Vagina (tissue), 2 donors: ENCODE measurements around the gene TANGO2. TPM values are rescaled to one million over a fixed set of nuclear protein-coding genes. Genes with fewer than 3 reads are reported as not detected.
A peak's percentile ranks its signal among the peaks of the same experiment; 100 is the strongest.

Experiments used
- DNase-seq, 2 donors: peaks; one replicate each; pipeline ENCODE4 v3.0.0-alpha.2; 2017; ENCODE audit errors: extremely low spot score in 2 of 2
- H3K27ac ChIP-seq: fragments of 200-600 bp; sonication (generic); one replicate; pipeline ENCODE4 v1.5.1; 2019
- H3K27me3 ChIP-seq: fragments of 200-600 bp; sonication (generic); one replicate; pipeline ENCODE4 v1.5.1; 2019
- H3K36me3 ChIP-seq, 2 donors: fragments of 200-600 bp; sonication (generic); one replicate each; pipeline ENCODE4 v1.5.1; 2017 to 2019
- H3K4me1 ChIP-seq: fragments of 200-600 bp; sonication (generic); one replicate; pipeline ENCODE4 v1.5.1; 2019
- H3K4me3 ChIP-seq, 2 donors: fragments of 200-600 bp; sonication (generic); 1 replicate in 1 of 2; 2 replicates in 1 of 2; pipeline ENCODE4 v1.5.1; 2016 to 2019
- H3K9me3 ChIP-seq: fragments of 200-600 bp; sonication (generic); one replicate; pipeline ENCODE4 v1.5.1; 2019
- POLR2A ChIP-seq, 2 donors: fragments of 450-650 bp; IDR thresholded peaks; one replicate each; pipeline ENCODE4 v1.6.1; 2017; ENCODE audit warnings: antibody characterized with exemption in 2 of 2, mild to moderate bottlenecking in 2 of 2, moderate library complexity in 2 of 2
- POLR2AphosphoS5 ChIP-seq, 2 donors: sonication (generic); formaldehyde crosslinking; IDR thresholded peaks; one replicate each; pipeline ENCODE4 v1.9.0; 2017; ENCODE audit warnings: antibody characterized with exemption in 2 of 2, mild to moderate bottlenecking in 2 of 2, low read depth in 1 of 2; ENCODE audit not compliant: insufficient read depth in 1 of 2
- intact Hi-C: fragments of 100-400 bp; cut with DNase I; formaldehyde crosslinking; loops from one replicate; pipeline ENCODE4 v1.15.1; 2023
- total RNA-seq: library from RNA; depleted of rRNA; stranded (reverse); fragments of >200 nt; gene quantifications from one replicate; pipeline ENCODE4 v1.2.3, GENCODE V29; 2016
- TF ChIP-seq, protein P1 (sequence below), 3 experiments: fragments of 450-650 bp in 2 of 3; fragments of 200-600 bp in 1 of 3; sonication (generic) in 1 of 3; IDR thresholded peaks; one replicate each; pipeline ENCODE4 v1.5.1; 2017 to 2019; ENCODE audit warnings: antibody characterized with exemption in 3 of 3, mild to moderate bottlenecking in 2 of 3, moderate library complexity in 2 of 3

The TANGO2 gene
- total RNA-seq, 1 donor from 2014 or later = 21.4 TPM

- no peaks in the 10 kb centered on the region for H3K36me3 ChIP-seq
- intact Hi-C loops = no loop called here
- DNase-seq = no peak
- no peaks in the 10 kb centered on the region for H3K4me1 ChIP-seq
- H3K27ac ChIP-seq = no peak overlapping the region
- H3K9me3 ChIP-seq = no peaks in the 10 kb centered on the region
- H3K27me3 ChIP-seq = no peaks in the 10 kb centered on the region
- TF ChIP-seq POLR2A (IDR thresholded peaks at IDR 0.05) (no peak), POLR2AphosphoS5 (IDR thresholded peaks at IDR 0.05; ENCODE audit: insufficient read depth in 1 of 2, low read depth in 1 of 2) (no peak)
- TF ChIP-seq, protein P1, sequence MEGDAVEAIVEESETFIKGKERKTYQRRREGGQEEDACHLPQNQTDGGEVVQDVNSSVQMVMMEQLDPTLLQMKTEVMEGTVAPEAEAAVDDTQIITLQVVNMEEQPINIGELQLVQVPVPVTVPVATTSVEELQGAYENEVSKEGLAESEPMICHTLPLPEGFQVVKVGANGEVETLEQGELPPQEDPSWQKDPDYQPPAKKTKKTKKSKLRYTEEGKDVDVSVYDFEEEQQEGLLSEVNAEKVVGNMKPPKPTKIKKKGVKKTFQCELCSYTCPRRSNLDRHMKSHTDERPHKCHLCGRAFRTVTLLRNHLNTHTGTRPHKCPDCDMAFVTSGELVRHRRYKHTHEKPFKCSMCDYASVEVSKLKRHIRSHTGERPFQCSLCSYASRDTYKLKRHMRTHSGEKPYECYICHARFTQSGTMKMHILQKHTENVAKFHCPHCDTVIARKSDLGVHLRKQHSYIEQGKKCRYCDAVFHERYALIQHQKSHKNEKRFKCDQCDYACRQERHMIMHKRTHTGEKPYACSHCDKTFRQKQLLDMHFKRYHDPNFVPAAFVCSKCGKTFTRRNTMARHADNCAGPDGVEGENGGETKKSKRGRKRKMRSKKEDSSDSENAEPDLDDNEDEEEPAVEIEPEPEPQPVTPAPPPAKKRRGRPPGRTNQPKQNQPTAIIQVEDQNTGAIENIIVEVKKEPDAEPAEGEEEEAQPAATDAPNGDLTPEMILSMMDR (IDR thresholded peaks at IDR 0.05) = no peak
- H3K4me3 ChIP-seq = no peak overlapping the region
Measured at GRCh38 chr22:20071524-20071972, 50.6 kb downstream of the TANGO2 start.

DNA sequence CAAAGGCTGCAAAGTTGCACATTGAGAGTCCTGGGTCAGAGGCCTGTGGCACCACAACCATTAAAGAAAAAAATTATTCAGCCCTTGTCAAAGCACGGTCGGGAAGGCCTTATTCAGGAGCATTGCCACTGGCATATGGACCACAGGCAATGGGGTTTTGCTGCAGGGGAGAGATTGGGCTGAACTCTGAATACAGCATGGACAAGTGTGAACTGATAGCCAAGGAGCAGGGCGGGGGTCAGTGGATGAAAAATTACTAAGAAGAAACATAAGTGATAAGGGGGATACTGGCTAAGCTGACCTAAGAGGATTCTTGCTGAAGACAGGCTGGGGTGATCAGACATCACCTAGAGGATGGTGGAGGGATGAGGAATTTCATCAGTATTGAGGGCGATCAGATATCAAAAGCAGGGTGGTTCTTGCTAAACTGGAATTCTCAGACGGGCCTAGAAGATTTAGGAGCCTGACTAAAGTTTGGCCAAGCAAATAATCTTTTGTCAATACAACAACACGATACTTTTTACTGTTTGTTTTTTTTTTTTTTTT is 55.8 kb downstream of the TANGO2 start:
- no peaks in the 10 kb centered on the region for H3K9me3 ChIP-seq
- H3K4me3 ChIP-seq = no peak overlapping the region
- no peak for TF ChIP-seq POLR2A (IDR thresholded peaks at IDR 0.05)
- intact Hi-C loops = loop anchor here (5.0 kb wide), 1 partner anchor 54 kb away; the partner anchor contains the start of gene TANGO2
- peaks cover 19% of the 10 kb centered on the region for H3K4me1 ChIP-seq
- no peak for DNase-seq
- no peak overlapping the region for H3K27ac ChIP-seq
- H3K27me3 ChIP-seq = no peaks in the 10 kb centered on the region
- H3K36me3 ChIP-seq = no peaks in the 10 kb centered on the region

DNA sequence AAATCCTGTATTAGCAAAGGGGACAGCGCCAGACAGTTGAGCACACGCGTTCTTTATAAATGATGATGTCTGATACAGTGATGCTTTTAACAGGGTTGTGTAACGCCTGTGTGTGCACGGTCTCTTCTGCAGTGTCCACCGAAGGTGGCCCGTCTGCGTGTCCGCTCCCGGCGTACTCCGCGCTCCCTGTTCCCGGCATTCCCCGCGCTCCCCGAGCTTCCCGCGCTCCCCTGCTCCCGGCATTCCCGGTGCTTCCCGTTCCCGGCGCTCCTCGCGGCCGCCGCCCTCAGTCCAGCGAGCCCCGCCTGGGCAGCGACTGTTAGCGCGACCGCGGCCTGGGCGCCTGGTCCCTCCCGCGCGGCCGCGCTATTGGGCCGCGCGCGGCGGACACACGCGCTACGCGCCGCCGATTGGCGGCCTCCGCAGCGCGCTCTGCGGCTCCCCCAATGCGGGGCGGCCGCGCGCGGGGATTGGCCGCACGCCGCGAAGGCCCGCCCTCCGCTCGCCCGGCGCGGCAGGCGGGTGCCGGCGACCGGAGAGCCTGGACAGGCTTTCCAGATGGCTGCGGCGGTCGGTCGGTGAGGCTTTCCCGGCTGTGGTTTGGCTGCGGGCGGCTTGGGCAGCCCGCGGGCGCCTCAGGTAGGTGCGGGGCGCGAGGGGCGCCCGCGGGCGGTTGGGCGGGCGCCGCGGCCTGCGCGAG is 59.0 kb downstream of the TANGO2 start, which contains the start of gene DGCR8:
TSS of gene DGCR8 (plus strand) at position 497 of the 700 bp plus-strand sequence. CDS start 5,723 bp downstream, outside the sequence.
- DNase-seq = peak in 1 of 2 donors; percentile 93
- no peaks in the 10 kb centered on the region for H3K27me3 ChIP-seq
- H3K4me1 ChIP-seq = peaks cover 51% of the 10 kb centered on the region
- TF ChIP-seq POLR2AphosphoS5 (IDR thresholded peaks at IDR 0.05; ENCODE audit: insufficient read depth in 1 of 2, low read depth in 1 of 2) (peak; percentile 79 to 92), POLR2A (IDR thresholded peaks at IDR 0.05) (peak in 1 of 2 donors; percentile 12)
- TF ChIP-seq, protein P1 (IDR thresholded peaks at IDR 0.05) = no peak
- H3K4me3 ChIP-seq = peak within 1 kb of the TSS; percentile 76 to 79
- no peaks in the 10 kb centered on the region for H3K36me3 ChIP-seq
- no peaks in the 10 kb centered on the region for H3K9me3 ChIP-seq
- intact Hi-C loops = loop anchor here (2.0 to 5.0 kb wide), 3 partner anchors 49 to 58 kb away; partner anchors contain the start of genes TANGO2 and ZDHHC8
- peak within 1 kb of the TSS; percentile 81 for H3K27ac ChIP-seq

DNA sequence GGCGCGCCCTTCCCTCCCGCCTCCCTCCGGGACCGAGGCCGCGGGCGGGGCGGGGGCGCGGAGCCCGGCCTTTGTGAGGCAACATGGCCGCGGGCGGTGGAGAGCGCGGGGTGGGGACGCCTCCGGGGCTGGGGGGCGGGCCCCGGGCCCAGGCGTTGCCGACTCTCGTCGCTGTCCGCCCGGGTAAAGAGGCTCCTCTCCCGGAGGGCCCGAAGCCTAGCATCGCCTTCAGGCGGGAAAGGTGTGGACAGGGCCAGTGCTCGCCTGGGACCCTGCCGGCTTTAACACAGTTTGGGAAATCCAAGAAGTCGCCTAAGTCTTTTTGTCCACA is 59.5 kb downstream of the TANGO2 start:
- intact Hi-C loops = loop anchor here (2.0 kb wide), 1 partner anchor 50 kb away; the partner anchor contains the start of gene ZDHHC8
- H3K4me1 ChIP-seq = peaks cover 56% of the 10 kb centered on the region
- peak overlapping the region; percentile 76 to 79 for H3K4me3 ChIP-seq
- DNase-seq = no peak
- no peaks in the 10 kb centered on the region for H3K27me3 ChIP-seq
- no peak for TF ChIP-seq POLR2A (IDR thresholded peaks at IDR 0.05)
- TF ChIP-seq, protein P1 (IDR thresholded peaks at IDR 0.05) = no peak
- no peak for TF ChIP-seq POLR2AphosphoS5 (IDR thresholded peaks at IDR 0.05; ENCODE audit: insufficient read depth in 1 of 2, low read depth in 1 of 2)
- peak overlapping the region; percentile 68 for H3K27ac ChIP-seq
- no peaks in the 10 kb centered on the region for H3K9me3 ChIP-seq
- H3K36me3 ChIP-seq = no peaks in the 10 kb centered on the region

DNA sequence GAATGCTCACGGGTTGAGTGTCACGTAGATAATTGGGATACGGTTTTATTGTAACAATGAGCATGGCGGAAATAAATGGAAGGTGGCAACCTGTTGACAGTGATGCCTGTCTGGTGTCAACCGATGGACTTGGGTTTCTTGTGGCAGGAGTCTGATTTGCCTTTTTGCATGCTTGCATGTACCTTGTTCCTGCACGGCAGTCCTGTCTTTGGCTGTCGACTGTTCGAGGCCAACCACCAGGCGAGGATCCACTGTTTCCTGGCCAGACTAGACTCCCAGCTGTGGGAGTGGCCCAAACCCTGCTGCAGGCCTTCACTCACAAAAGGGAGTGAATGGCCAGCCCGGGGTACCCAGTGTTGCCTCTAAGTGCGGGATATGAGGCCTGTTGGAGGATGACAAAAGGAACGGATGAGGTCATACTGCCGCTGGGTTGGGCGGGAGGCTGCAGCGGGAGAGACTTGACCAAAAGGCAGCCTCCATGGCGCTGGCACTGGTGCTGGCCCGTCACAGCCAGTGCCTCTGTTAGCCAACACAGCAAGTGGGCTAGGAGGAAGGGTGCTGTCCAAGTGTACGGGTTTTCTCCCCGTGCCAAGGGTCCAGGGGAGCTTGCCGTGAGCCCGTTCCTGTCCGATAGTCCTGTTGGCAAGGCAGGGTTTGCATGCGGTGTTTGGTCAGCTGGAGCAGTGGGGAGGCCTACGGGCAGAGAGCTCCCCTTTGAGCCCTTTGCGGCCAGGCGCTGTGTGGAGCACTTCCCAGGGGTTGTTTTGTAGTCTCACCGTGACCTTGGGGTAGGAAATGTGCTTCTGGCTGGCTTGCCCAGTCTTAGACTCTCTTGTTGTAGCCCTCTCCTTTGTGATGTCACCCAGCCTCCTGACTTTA is 60.1 kb downstream of the TANGO2 start:
- intact Hi-C loops = loop anchor here (2.0 kb wide), 1 partner anchor 50 kb away; the partner anchor contains the start of gene ZDHHC8
- peak overlapping the region; percentile 68 for H3K27ac ChIP-seq
- peaks cover 56% of the 10 kb centered on the region for H3K4me1 ChIP-seq
- peaks cover 0 to 4% of the 10 kb centered on the region in 2 donors for H3K36me3 ChIP-seq
- no peaks in the 10 kb centered on the region for H3K9me3 ChIP-seq
- H3K4me3 ChIP-seq = peak overlapping the region; percentile 76 to 79
- no peak for DNase-seq
- TF ChIP-seq, protein P1 (IDR thresholded peaks at IDR 0.05) = no peak
- TF ChIP-seq POLR2A (IDR thresholded peaks at IDR 0.05) = no peak
- no peak for TF ChIP-seq POLR2AphosphoS5 (IDR thresholded peaks at IDR 0.05; ENCODE audit: insufficient read depth in 1 of 2, low read depth in 1 of 2)
- H3K27me3 ChIP-seq = no peaks in the 10 kb centered on the region
